ENCODE measurements around the gene TAF11L11.
"Not testable (repeated sequence)": the region's sequence is repeated elsewhere in the genome, so short reads cannot be mapped to it uniquely, and the experiment has no call there.

TAF11L11 gene

DNA sequence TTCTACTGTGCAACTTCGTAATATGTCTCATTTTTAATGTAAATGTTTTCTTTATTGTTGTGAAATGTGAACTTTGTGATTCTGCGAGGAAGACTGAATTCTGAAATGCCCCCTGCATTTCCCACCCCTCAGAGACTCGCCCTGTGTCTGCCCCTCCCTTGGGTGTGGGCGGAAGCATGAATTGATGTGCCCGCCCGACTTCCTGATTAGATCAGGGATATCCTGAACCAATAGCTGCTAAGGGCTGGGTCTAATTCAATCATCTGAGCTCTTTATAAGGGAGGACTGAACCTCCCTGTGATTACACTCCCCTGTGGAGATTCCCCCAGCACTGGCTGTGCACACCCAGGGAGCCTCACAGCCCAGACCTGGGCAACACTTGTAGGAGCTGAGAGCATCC is at the start of gene TAF11L11:
Gene TAF11L11 (plus strand): TSS at position 304 of the 400 bp plus-strand sequence.
- H3K9me3 Mint-ChIP-seq = peaks cover 4 to 19% of the 10 kb centered on the region in 2 donors
- H3K4me3 Mint-ChIP-seq, ATAC-seq, H3K27ac Mint-ChIP-seq, H3K4me1 Mint-ChIP-seq, DNase-seq, H3K27me3 Mint-ChIP-seq: not testable (repeated sequence)

DNA sequence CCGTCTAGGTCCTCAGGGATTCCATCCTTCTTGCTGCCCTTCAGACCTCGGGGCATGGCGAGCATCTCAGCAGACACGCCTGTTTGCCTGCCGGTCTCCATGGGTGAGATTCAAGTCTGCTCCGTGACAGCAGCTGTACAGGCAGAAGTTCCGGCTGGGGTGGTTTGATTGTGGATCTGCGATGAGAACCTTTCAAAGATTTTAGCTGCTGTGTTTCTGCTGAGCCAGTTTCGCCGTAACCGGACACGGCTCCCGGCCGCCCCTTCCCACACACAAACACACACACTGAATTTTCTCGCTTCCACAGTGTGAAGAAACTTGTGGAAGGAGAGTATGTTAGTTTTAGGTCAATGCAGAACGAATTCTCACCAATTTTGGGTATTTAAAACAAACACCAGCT is 18.3 kb upstream of the TAF11L11 start, which contains the start of gene TAF11L7:
Gene TAF11L7 (minus strand): TSS at position 101 of the 400 bp plus-strand sequence.
- ATAC-seq, H3K4me3 Mint-ChIP-seq, H3K4me1 Mint-ChIP-seq, H3K9me3 Mint-ChIP-seq, H3K27ac Mint-ChIP-seq, H3K27me3 Mint-ChIP-seq, DNase-seq: not testable (repeated sequence)

GRCh38 chr5:17590860-17591259 is 13.1 kb upstream of the TAF11L11 start, which contains the start of gene TAF11L8:
Gene TAF11L8, minus strand, starts transcription at chr5:17590960.
- not testable (repeated sequence) for H3K27ac Mint-ChIP-seq, H3K4me3 Mint-ChIP-seq, H3K9me3 Mint-ChIP-seq, ATAC-seq, H3K27me3 Mint-ChIP-seq, H3K4me1 Mint-ChIP-seq, DNase-seq

- H3K27me3 Mint-ChIP-seq, DNase-seq, H3K9me3 Mint-ChIP-seq, ATAC-seq, H3K4me1 Mint-ChIP-seq, H3K27ac Mint-ChIP-seq, H3K4me3 Mint-ChIP-seq: not testable (repeated sequence)
Measured at GRCh38 chr5:17594255-17594654, 9.7 kb upstream of the TAF11L11 start, which contains the start of gene TAF11L9. Gene TAF11L9, minus strand, starts transcription at chr5:17594394.

DNA sequence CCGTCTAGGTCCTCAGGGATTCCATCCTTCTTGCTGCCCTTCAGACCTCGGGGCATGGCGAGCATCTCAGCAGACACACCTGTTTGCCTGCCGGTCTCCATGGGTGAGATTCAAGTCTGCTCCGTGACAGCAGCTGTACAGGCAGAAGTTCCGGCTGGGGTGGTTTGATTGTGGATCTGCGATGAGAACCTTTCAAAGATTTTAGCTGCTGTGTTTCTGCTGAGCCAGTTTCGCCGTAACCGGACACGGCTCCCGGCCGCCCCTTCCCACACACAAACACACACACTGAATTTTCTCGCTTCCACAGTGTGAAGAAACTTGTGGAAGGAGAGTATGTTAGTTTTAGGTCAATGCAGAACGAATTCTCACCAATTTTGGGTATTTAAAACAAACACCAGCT is 6.3 kb upstream of the TAF11L11 start, which contains the start of gene TAF11L10:
Gene TAF11L10 (minus strand): TSS at position 101 of the 400 bp plus-strand sequence.
- not testable (repeated sequence) for H3K4me1 Mint-ChIP-seq, H3K27me3 Mint-ChIP-seq, H3K9me3 Mint-ChIP-seq, ATAC-seq, H3K4me3 Mint-ChIP-seq, DNase-seq, H3K27ac Mint-ChIP-seq

- no peak overlapping the region for H3K27ac Mint-ChIP-seq
- H3K4me1 Mint-ChIP-seq = no peaks in the 10 kb centered on the region
- DNase-seq (no peak), ATAC-seq (no peak)
- no peaks in the 10 kb centered on the region for H3K27me3 Mint-ChIP-seq
- H3K9me3 Mint-ChIP-seq = peaks cover 4 to 19% of the 10 kb centered on the region in 2 donors
- no peak overlapping the region for H3K4me3 Mint-ChIP-seq
Measured at GRCh38 chr5:17604951-17605350, 968 bp downstream of the TAF11L11 start.

DNA sequence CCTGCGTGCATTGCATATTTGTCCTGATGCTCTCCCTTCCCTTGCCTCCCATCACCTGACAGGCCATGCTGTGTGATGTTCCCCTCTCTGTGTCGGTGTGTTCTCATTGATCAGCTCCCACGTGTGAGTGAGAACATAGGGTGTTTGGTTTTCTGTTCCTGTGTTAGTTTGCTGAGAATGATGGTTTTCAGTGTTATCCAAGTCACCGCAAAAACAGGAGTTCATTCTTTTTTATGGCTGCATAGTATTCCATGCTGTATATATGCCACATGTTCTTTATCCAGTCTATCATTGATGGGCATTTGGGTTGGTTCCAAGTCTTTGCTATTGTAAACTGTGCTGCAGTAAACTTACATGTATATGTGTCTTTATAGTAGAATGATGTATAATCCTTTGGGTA is 3.5 kb downstream of the TAF11L11 start:
- not testable (repeated sequence) for H3K4me1 Mint-ChIP-seq, H3K27me3 Mint-ChIP-seq, H3K27ac Mint-ChIP-seq, H3K4me3 Mint-ChIP-seq, DNase-seq, ATAC-seq
- peaks cover 4 to 27% of the 10 kb centered on the region in 2 donors for H3K9me3 Mint-ChIP-seq

DNA sequence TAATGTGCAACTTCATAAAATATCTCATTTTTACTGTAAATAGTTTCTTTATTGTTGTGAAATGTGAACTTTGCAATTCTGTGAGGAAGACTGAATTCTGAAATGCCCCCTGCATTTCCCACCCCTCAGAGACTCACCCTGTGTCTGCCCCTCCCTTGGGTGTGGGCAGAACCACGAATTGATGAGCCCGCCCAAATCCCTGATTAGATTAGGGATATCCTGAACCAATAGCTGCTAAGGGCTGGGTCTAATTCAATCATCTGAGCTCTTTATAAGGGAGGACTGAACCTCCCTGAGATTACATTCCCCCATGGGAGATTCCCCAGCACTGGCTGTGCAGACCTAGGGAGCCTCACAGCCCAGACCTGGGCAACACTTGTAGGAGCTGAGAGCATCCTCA is 6.1 kb downstream of the TAF11L11 start, which contains the start of gene TAF11L12:
Gene TAF11L12 (plus strand): TSS at position 301 of the 400 bp plus-strand sequence.
- not testable (repeated sequence) for H3K4me1 Mint-ChIP-seq, H3K27ac Mint-ChIP-seq, H3K4me3 Mint-ChIP-seq, H3K27me3 Mint-ChIP-seq, ATAC-seq, DNase-seq
- peaks cover 4 to 20% of the 10 kb centered on the region in 2 donors for H3K9me3 Mint-ChIP-seq

DNA sequence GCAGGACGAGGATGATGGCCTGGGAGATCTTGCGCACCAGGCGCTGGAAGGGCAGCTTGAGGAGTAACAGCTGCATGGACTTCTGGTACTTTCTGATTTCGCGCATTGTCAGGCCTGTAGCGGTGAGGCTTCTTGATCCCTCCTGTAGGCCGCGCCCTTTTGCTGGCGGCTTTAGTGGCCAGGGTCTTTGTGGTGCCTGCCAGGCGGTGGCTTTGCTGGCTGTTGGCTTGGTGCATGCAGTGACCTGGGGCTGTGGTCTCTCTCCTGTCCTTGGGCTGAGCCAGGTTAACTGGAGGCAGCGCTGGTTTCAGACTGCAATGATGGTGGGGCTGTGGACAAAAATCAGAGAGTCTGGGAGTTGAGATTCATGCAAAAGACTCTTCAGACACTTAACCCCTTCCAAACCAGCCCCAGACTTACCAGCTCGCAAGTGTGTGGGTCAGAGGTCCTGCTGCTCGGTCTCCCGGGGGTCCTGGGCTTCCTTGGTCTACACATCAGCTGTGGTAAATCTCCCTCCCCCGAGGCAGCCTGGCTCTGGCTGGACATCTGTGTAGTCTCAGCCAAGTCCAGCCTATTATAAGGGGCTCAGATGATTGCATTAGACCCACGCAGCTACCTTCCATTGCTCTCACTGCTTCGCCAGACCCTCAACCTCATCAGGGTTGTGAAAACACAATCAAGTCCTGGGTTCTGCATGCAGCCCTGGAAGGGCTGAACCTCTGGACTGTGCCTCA is 11.1 kb downstream of the TAF11L11 start:
- Mint-ChIP-seq H3K4me3 (no peak overlapping the region), H3K9me3 (peaks cover 5 to 8% of the 10 kb centered on the region in 2 donors), H3K4me1 (no peaks in the 10 kb centered on the region), H3K27me3 (no peaks in the 10 kb centered on the region), H3K27ac (no peak overlapping the region)
- ATAC-seq (no peak), DNase-seq (no peak)

DNA sequence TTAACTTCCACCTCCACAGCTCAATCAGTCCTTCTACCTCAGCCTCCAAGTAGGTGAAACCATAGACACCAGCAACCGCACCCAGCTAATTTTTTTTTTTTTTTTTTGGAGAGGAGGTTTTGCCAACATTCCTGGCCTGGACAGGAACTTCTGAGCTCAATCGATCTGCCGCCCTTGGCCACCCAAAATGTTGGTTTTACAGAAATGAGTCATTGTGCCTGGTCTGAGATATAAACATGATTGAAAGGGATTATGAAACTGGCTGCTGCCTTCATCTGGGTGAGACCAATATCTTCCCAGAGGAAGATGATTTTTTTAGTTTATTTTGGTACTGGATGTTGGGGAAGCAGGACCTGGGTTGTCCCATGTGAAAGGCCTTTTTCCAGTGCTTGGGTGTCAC is 15.4 kb downstream of the TAF11L11 start:
- no peak for ATAC-seq
- Mint-ChIP-seq H3K9me3 (peaks cover 3 to 7% of the 10 kb centered on the region in 2 donors), H3K27me3 (no peaks in the 10 kb centered on the region), H3K27ac (no peak overlapping the region), H3K4me1 (no peaks in the 10 kb centered on the region), H3K4me3 (no peak overlapping the region)
- no peak for DNase-seq

DNA sequence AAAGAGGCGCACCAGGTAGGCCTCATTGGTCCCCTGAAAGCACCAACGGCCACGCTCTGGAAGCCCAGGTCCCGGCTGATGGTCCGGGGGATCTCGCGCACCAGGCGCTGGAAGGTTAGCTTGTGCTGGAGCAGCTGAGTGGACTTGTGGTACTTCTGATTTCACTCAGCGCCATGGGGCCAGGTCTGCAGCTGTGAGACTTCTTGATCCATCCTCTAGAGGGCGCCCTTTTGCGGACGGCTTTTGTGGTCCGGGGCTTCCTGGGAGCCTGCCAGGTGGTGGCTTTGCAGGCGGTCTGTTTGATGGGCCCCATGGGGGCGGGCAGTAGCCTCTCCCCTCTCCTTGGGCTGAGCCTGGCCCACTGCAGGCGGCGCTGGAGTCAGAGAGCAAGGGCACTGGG is 16.6 kb downstream of the TAF11L11 start:
- ATAC-seq = no peak
- no peaks in the 10 kb centered on the region for H3K27me3 Mint-ChIP-seq
- DNase-seq = no peak
- H3K27ac Mint-ChIP-seq = no peak overlapping the region
- H3K9me3 Mint-ChIP-seq = peaks cover 3 to 7% of the 10 kb centered on the region in 2 donors
- H3K4me3 Mint-ChIP-seq = no peak overlapping the region
- no peaks in the 10 kb centered on the region for H3K4me1 Mint-ChIP-seq

GRCh38 chr5:17625686-17626085 is 21.7 kb downstream of the TAF11L11 start:
- DNase-seq = no peak
- no peaks in the 10 kb centered on the region for H3K27me3 Mint-ChIP-seq
- ATAC-seq = no peak
- no peak overlapping the region for H3K4me3 Mint-ChIP-seq
- peaks cover 0 to 7% of the 10 kb centered on the region in 2 donors for H3K9me3 Mint-ChIP-seq
- H3K27ac Mint-ChIP-seq = no peak overlapping the region
- H3K4me1 Mint-ChIP-seq = no peaks in the 10 kb centered on the region

GRCh38 chr5:17631788-17632187 is 27.8 kb downstream of the TAF11L11 start, which contains the start of gene TAF11L13:
Gene TAF11L13, plus strand, starts transcription at chr5:17632088.
- H3K9me3 Mint-ChIP-seq = peaks cover 8 to 13% of the 10 kb centered on the region in 2 donors
- DNase-seq, H3K4me3 Mint-ChIP-seq, H3K27me3 Mint-ChIP-seq, ATAC-seq, H3K4me1 Mint-ChIP-seq, H3K27ac Mint-ChIP-seq: not testable (repeated sequence)

DNA sequence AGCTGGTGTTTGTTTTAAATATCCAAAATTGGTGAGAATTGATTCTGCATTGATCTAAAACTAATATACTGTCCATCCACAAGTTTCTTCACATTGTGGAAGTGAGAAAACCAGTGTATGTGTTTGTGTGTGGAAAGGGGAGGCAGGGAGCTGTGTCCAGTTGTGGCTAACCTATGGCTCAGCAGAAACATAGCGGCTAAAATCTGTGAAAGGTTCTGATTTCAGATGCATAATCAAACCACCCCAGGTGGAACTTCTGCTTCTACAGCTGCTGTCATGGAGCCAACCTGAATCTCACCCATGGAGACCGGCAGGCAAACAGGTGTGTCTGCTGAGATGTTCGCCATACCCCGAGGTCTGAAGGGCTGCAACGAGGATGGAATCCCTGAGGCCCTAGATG is 30.2 kb downstream of the TAF11L11 start, which contains the start of gene TAF11L14:
Gene TAF11L14 (plus strand): TSS at position 301 of the 400 bp plus-strand sequence.
- Mint-ChIP-seq H3K4me1 (no peaks in the 10 kb centered on the region), H3K4me3 (no peak within 1 kb of the TSS), H3K27me3 (no peaks in the 10 kb centered on the region), H3K9me3 (peaks cover 8 to 13% of the 10 kb centered on the region in 2 donors), H3K27ac (peak within 1 kb of the TSS in 1 of 2 donors; percentile 67)
- DNase-seq (no peak), ATAC-seq (no peak)

DNA sequence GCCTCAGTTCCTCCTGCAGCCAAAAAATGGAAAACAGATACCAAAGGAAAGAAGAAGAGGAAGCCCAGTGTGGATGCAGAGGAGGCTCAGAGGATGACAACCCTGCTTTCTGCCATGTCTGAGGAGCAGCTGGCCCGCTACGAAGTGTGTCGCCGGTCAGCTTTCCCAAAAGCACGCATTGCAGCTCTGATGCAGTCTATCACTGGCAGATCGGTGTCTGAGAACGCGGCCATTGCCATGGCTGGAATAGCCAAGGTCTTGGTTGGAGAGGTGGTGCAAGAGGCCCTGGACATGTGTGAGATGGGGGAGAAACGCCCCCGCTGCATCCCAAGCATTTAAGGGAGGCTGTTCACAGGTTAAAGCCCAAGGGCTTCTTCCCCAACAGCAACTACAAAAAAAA is 45.2 kb downstream of the TAF11L11 start:
- not testable (repeated sequence) for H3K27me3 Mint-ChIP-seq, H3K4me3 Mint-ChIP-seq, H3K4me1 Mint-ChIP-seq, DNase-seq, H3K27ac Mint-ChIP-seq, ATAC-seq
- H3K9me3 Mint-ChIP-seq = peaks cover 23 to 25% of the 10 kb centered on the region in 2 donors

GRCh38 chr5:17655201-17655759 is 51.3 kb downstream of the TAF11L11 start:
- not testable (repeated sequence) for H3K27me3 Mint-ChIP-seq, H3K4me1 Mint-ChIP-seq, ATAC-seq, H3K4me3 Mint-ChIP-seq, H3K27ac Mint-ChIP-seq, DNase-seq
- peaks cover 11 to 12% of the 10 kb centered on the region in 2 donors for H3K9me3 Mint-ChIP-seq
